AG04449 (cell line): ENCODE results near the gene FZD8.

ENCODE experiments used
- CTCF ChIA-PET: fragments of 350-600 bp; formaldehyde crosslinking; extraction: SDS; loops from one replicate; lab custom pipeline; 2021; ENCODE audit warnings: antibody characterized with exemption; lab: Yijun Ruan, JAX
- POLR2A ChIA-PET: fragments of 400-600, 350-600 bp; formaldehyde crosslinking; extraction: SDS; loops from one replicate; lab custom pipeline; 2020; ENCODE audit warnings: antibody characterized with exemption, inconsistent platforms; lab: Yijun Ruan, JAX
- DNase-seq: peaks from one replicate; pipeline ENCODE4 v3.0.0-alpha.2; 2010; ENCODE audit warnings: low read depth, low spot score
- H3K4me3 ChIP-seq: 2 replicates; pipeline ENCODE4 v1.5.1; 2011; ENCODE audit warnings: low read depth, mild to moderate bottlenecking, control low read depth, low read length
- CTCF ChIP-seq: IDR thresholded peaks from one replicate; pipeline ENCODE4 v1.5.1; 2011; ENCODE audit warnings: mild to moderate bottlenecking, moderate library complexity, low read length, control low read depth, inconsistent platforms; ENCODE audit not compliant: insufficient read depth; ENCODE audit errors: missing control alignments

FZD8 gene

GRCh38 chr10:35639728-35640401 is 2.2 kb downstream of the FZD8 start:
- TF ChIP-seq CTCF: peak; percentile 55
- POLR2A ChIA-PET: no interaction called here
- DNase-seq: no peak
- peak overlapping the region; percentile 71 for H3K4me3 ChIP-seq
- CTCF ChIA-PET: interaction anchor here (1.0 to 12.2 kb wide), 7 partner anchors 17 to 1169 kb away, joined by 3 to 236 read pairs (median 3); no protein-coding TSS in a partner anchor

GRCh38 chr10:35639021-35639727 is 2.9 kb downstream of the FZD8 start:
- POLR2A ChIA-PET: no interaction called here
- CTCF ChIA-PET: interaction anchor here (1.0 to 12.2 kb wide), 7 partner anchors 12 to 1242 kb away, joined by 3 to 236 read pairs (median 5); no protein-coding TSS in a partner anchor
- TF ChIP-seq CTCF: no peak
- H3K4me3 ChIP-seq: peak overlapping the region; percentile 71
- DNase-seq: no peak

GRCh38 chr10:35638101-35638500 is 4.0 kb downstream of the FZD8 start:
- H3K4me3 ChIP-seq: no peak overlapping the region
- TF ChIP-seq CTCF: no peak
- ChIA-PET POLR2A (no interaction called here), CTCF (interaction anchor here (0.6 to 12.2 kb wide), 10 partner anchors 11 to 1243 kb away, joined by 3 to 236 read pairs (median 4); no protein-coding TSS in a partner anchor)
- DNase-seq: no peak

GRCh38 chr10:35637462-35637861 is 4.6 kb downstream of the FZD8 start:
- POLR2A ChIA-PET: no interaction called here
- H3K4me3 ChIP-seq: peak overlapping the region; percentile 12; the same call in 1 of the 2 replicates
- CTCF ChIA-PET: interaction anchor here (0.6 to 12.2 kb wide), 12 partner anchors 10 to 1244 kb away, joined by 3 to 236 read pairs (median 4); no protein-coding TSS in a partner anchor
- TF ChIP-seq CTCF: no peak
- DNase-seq: no peak

- POLR2A ChIA-PET: no interaction called here
- TF ChIP-seq CTCF: no peak
- no peak for DNase-seq
- CTCF ChIA-PET: interaction anchor here (0.7 to 12.2 kb wide), 16 partner anchors 8 to 1245 kb away, joined by 3 to 236 read pairs (median 4); no protein-coding TSS in a partner anchor
- no peak overlapping the region for H3K4me3 ChIP-seq
These were observed 5.1 kb downstream of the FZD8 start for GRCh38 chr10:35636956-35637355.

GRCh38 chr10:35635576-35635975 is 6.5 kb downstream of the FZD8 start:
- ChIA-PET POLR2A (no interaction called here), CTCF (interaction anchor here (0.6 to 12.2 kb wide), 56 partner anchors 9 to 1250 kb away, joined by 3 to 236 read pairs (median 4); no protein-coding TSS in a partner anchor)
- TF ChIP-seq CTCF: peak; percentile 74
- DNase-seq: no peak
- no peak overlapping the region for H3K4me3 ChIP-seq
